Stimulated activated CD4-positive, alpha-beta T cell treated with anti-CD3 and anti-CD28 coated beads, Interleukin-15, amount 100 ng/mL, for 1 hour (primary cell): ENCODE measurements around the gene ARHGEF7.

Source experiments
- DNase-seq, 2 donors: peaks; one replicate each; pipeline ENCODE4 v3.0.0-alpha.2; 2020; ENCODE audit warnings: low read depth in 1 of 2, low spot score in 1 of 2

The ARHGEF7 gene

DNA sequence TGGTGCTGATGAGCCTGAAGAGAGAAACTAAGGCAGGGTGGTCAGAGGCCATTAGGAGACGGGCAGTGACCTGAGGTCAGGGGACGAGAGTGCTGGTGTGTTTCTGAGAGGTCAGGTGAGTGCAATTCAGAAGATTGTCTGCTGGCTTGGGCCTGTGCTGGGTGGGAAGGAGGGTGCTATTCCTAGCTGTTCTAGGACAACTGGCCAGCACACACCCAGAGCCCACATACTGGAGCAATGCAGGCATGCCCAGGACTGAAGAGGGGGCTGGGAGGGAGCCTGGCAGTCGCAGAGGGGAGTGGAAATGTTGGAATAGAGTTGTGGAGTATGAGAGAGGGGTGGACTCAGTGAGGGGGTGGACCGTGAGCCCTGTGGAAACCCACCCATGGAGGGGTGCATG lies 16.5 kb downstream of the ARHGEF7 start:
- no peak for DNase-seq

GRCh38 chr13:111132948-111133347 lies 17.8 kb downstream of the ARHGEF7 start:
- DNase-seq = no peak

- no peak for DNase-seq
These were observed 24.3 kb downstream of the ARHGEF7 start for GRCh38 chr13:111139452-111139851.

DNA sequence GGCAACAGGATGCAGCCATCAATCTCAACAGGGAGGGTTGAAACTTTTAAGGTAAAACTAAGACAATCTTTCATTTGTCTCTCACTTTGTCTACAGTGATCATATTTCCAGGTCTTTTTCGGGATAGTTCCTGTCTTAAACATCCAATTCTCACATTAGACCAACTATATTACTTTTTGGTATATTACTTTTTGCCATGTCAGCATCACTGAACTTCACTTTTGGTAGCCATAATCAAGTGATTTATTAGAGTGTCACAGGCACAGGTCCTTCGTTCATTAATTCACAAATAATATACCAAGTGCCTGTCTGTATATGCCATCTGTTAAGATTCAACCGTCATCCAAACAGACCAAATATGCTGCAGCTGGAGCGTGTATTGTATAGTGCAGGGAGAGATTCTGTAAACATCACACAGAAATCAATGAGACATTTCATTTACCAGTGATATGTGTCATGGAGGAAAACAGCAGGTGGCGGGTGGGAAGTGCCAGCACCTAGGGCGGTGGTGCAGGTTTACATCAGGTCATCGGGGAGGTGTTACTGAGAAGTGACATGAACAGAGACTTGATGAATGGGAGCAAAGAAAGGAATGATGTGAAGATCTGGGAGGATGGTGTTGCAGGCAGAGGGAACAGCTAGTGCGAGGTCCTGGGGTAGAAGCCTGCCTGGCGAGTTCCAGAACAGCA lies 24.9 kb downstream of the ARHGEF7 start:
- no peak for DNase-seq

- DNase-seq = no peak
These were observed 25.5 kb downstream of the ARHGEF7 start for GRCh38 chr13:111140562-111141105.

GRCh38 chr13:111142472-111142871 lies 27.4 kb downstream of the ARHGEF7 start:
- no peak for DNase-seq

GRCh38 chr13:111143865-111144540 lies 28.9 kb downstream of the ARHGEF7 start:
- DNase-seq = no peak

GRCh38 chr13:111145071-111145470 lies 30.0 kb downstream of the ARHGEF7 start:
- DNase-seq = no peak

DNA sequence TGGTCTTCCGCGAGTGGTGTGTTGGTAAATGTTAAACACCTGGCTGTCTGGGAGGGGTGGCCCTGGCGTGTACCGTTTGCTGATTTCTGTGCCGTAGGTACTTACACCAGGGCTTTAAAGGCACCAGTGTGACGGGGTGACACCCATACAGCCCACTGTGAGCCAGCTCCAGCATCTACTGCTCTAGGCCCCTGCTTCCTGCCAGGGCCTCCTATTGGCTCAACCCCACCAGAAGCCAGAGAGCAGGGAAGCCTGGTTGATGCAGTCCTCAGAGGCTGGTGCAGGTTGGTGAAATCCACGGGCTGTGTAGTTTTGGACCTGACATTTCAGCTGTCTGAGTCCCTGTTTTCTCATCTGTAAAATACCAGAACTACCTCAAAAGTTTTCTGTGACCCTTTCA lies 30.4 kb downstream of the ARHGEF7 start:
- DNase-seq = no peak

GRCh38 chr13:111152844-111153243 lies 37.7 kb downstream of the ARHGEF7 start:
- DNase-seq = no peak

DNA sequence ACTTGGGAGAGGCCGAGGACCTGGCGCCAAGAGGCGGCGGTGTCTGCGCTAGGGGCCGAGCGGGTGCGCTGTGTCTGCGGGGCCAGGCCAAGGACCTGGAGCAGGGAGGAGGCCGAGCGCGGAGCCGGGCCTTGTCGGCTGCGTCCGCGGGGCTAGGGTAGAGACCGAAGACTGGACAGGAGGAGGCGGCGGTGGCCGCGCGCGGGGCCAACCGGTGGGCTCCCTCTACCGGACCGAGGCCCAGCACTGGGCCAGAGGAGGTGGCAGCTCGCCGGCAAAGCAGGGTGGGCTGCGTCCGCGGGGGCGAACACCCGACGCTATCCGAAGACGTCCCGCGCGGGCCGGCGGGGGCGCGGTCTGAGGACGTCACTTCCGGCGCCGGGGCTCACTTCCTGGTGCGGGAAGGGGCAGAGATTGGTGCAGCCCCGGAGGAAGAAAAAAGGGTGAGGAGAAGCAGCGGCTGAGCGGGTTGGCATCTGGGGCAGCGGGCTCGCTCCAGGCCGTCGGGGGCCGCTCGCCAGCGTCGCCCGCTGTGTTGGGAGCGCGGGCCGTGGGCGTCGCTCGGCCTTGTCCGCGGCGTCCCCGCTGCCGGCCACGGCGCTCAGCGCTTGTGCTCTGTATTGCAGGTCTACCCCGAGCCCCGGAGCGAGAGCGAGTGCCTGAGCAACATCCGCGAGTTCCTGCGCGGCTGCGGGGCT lies 38.3 kb downstream of the ARHGEF7 start:
- peak; percentile 82 to 95 for DNase-seq

- DNase-seq = peak in 1 of 2 donors; percentile 25
These were observed 38.8 kb downstream of the ARHGEF7 start for GRCh38 chr13:111153977-111154332.

DNA sequence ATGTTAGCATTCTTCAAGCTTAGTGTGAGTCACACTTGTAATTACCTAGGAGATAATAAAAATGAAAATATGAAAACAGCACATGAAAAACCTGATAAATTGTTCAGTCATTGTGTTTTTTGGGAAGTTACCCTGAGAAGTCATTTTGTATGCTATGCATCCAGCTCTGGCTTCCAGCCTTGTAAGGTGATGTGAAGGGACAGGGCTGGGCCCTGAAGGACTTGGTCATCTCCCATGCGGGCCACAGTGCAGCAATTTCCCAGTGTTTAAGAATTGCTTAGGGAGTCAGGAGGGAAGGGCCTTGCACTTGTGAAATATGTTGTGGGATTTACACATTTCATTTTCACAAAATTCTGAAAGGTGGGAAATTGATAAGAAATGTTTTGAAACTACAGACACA lies 41.3 kb downstream of the ARHGEF7 start:
- DNase-seq = no peak

DNA sequence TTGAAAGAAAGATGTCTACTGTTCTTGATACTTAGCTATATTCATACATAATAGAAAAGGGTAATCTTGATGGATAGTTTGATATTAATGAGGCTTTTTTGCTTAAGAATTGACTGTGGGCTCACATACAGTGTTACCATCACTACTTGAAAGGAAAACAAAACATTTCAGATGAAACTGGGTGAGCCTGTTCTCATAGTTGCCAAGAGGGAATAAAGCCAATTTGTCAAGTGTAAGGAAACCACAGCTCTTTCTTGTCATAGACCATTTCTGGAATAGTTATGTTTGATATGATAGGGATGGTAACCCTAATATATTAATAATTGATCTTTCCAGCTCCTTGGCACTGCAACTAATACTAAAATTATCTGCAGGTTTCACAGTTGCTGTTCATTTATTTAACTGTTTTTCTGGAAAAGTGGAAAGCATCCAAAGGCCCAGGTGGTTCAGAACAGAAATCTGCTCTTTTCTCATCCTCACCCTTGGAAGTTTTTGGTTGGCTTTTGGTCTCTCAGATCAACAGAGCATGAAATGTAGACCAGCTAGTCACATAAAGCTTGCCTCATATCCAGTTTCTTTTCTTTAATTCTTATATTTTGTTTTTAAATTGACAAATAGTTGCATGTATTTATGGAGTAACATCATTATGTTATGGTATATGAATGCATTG lies 43.2 kb downstream of the ARHGEF7 start:
- DNase-seq = no peak

DNA sequence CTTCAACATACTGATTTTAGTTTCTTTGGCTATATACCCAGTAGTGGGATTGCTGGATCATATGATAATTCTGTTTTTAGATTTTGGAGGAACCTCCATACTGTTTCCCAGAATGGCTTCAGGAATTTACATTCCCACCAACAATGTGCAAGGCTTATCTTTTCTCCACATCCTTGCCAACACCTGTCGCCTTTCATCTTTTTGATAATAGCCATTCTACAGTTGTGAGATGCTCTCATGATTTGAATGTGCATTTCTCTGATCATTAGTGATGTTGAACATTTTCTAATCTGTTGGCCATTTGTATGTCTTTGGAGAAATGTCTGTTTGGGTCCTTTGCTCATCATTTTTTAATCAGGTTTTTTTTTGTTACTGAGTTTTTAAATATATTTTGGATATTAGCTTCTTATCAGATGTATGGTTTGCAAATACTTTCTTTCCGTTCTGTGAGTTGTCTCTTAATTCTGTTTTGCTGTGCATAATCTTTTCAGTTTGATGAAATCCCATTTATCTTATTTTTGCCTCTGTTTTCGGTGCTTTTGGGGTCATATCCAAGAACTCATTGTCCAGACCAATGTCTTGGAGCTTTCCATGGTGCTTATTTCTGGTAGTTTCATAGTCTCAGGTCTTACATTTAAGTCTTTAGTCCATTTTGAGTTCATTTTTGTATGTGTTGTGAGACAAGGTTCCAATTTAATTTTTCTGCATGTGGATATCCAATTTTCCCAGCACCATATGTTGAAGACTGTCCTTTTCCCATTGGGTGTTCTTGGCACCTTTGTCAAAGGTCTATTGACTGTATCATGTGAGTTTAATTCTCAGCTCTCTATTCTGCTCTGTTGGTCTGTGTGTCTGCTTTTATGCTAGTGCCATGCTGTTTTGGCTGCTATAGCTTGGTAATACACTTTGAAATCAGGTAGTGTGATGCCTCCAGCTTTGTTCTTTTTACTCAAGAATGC lies 44.5 kb downstream of the ARHGEF7 start:
- DNase-seq = no peak

- DNase-seq = no peak
These were observed 45.5 kb downstream of the ARHGEF7 start for GRCh38 chr13:111160648-111161047.

DNA sequence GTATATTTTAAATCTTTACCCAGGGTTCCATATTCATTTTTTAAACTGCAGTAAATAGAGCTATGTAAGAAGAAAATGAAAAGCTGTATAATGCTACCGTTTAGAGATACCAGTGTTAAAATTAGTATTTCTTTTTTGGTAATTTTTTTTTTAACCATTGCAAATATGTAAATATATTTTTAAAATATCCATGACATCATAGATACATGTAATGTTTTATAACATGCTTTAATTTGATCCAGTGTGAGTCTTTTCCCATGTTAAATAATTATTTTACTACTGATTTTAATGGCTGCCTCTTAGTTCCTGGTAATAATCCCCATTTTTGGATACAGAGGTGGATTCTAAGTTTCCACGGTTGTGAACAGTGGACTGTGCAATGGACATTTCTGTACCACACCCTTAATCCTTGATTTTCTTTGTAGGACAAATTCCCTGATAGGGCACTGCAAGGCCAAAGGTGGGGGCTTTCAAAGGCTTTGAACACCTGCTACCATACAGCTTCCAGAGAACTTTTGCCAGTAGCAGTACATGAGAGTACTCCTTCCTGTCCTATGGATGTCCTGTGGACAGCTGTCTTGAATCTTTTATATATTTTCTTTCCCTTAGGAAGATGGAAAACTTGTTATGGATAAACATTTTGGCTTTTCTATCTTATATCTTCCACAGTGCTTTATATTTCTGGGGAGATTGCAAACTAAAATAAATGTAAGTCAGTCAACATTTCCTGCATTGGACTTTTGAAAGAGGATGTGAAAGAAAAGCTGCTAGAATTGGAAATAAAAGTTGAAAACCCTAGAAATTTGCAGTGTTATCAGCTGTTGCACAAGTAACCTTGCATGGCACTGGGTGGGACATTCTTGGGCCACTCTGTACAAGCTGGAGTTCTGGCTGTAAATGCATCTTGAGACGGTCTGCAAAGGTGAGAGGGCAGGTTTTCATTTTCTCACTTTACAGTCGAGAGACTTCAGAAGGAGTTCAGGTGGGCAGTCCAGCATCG lies 46.8 kb downstream of the ARHGEF7 start:
- DNase-seq = no peak

GRCh38 chr13:111165241-111166010 lies 50.3 kb downstream of the ARHGEF7 start:
- DNase-seq = no peak
